DMS114 treated with DMSO at 0.1 percent for 48 hours (cell line): ENCODE results near the gene RBP5.
"Not testable (repeated sequence)": the region's sequence is repeated elsewhere in the genome, so short reads cannot be mapped to it uniquely, and the experiment has no call there.

Experiments used
- DNase-seq: peaks from one replicate; lab custom pipeline; 2025; ENCODE audit not compliant: unreplicated experiment; lab: John Stamatoyannopoulos, UW

Gene RBP5

GRCh38 chr12:7123806-7124522, 4.7 kb downstream of the RBP5 start:
- no peak for DNase-seq

GRCh38 chr12:7122811-7123769, 5.6 kb downstream of the RBP5 start:
- DNase-seq = no peak

GRCh38 chr12:7121324-7121723, 7.4 kb downstream of the RBP5 start:
- DNase-seq = no peak

GRCh38 chr12:7120166-7120565, 8.5 kb downstream of the RBP5 start:
- DNase-seq = no peak

GRCh38 chr12:7118881-7119280, 9.8 kb downstream of the RBP5 start:
- no peak for DNase-seq

- no peak for DNase-seq
Observed at GRCh38 chr12:7117670-7118069, 11.0 kb downstream of the RBP5 start.

GRCh38 chr12:7116916-7117315, 11.8 kb downstream of the RBP5 start:
- DNase-seq = no peak

GRCh38 chr12:7116196-7116595, 12.5 kb downstream of the RBP5 start:
- DNase-seq = no peak

GRCh38 chr12:7114851-7115250, 13.8 kb downstream of the RBP5 start:
- no peak for DNase-seq

- no peak for DNase-seq
Observed at GRCh38 chr12:7114008-7114407, 14.7 kb downstream of the RBP5 start.

GRCh38 chr12:7113389-7113871, 15.3 kb downstream of the RBP5 start:
- DNase-seq = no peak

GRCh38 chr12:7112041-7112440, 16.6 kb downstream of the RBP5 start:
- no peak for DNase-seq

GRCh38 chr12:7110661-7111060, 18.0 kb downstream of the RBP5 start:
- no peak for DNase-seq

GRCh38 chr12:7109572-7109920, 19.1 kb downstream of the RBP5 start:
- DNase-seq = no peak

- peak; percentile 50 for DNase-seq
Observed at GRCh38 chr12:7108796-7109571, 19.7 kb downstream of the RBP5 start, which contains the start of gene C1RL. Gene C1RL (minus strand): TSS chr12:7109214. CDS start chr12:7109180, 34 bp downstream.

- DNase-seq = no peak
Observed at GRCh38 chr12:7108003-7108795, 20.5 kb downstream of the RBP5 start.

GRCh38 chr12:7107636-7108002, 21.1 kb downstream of the RBP5 start:
- no peak for DNase-seq

- not testable (repeated sequence) for DNase-seq
Observed at GRCh38 chr12:7107181-7107580, 21.5 kb downstream of the RBP5 start.

GRCh38 chr12:7106082-7106481, 22.6 kb downstream of the RBP5 start:
- DNase-seq = no peak

- no peak for DNase-seq
Observed at GRCh38 chr12:7103837-7104584, 24.7 kb downstream of the RBP5 start.
